ENCODE measurements around the gene H6PD.

The H6PD gene, protein sequence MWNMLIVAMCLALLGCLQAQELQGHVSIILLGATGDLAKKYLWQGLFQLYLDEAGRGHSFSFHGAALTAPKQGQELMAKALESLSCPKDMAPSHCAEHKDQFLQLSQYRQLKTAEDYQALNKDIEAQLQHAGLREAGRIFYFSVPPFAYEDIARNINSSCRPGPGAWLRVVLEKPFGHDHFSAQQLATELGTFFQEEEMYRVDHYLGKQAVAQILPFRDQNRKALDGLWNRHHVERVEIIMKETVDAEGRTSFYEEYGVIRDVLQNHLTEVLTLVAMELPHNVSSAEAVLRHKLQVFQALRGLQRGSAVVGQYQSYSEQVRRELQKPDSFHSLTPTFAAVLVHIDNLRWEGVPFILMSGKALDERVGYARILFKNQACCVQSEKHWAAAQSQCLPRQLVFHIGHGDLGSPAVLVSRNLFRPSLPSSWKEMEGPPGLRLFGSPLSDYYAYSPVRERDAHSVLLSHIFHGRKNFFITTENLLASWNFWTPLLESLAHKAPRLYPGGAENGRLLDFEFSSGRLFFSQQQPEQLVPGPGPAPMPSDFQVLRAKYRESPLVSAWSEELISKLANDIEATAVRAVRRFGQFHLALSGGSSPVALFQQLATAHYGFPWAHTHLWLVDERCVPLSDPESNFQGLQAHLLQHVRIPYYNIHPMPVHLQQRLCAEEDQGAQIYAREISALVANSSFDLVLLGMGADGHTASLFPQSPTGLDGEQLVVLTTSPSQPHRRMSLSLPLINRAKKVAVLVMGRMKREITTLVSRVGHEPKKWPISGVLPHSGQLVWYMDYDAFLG

DNA sequence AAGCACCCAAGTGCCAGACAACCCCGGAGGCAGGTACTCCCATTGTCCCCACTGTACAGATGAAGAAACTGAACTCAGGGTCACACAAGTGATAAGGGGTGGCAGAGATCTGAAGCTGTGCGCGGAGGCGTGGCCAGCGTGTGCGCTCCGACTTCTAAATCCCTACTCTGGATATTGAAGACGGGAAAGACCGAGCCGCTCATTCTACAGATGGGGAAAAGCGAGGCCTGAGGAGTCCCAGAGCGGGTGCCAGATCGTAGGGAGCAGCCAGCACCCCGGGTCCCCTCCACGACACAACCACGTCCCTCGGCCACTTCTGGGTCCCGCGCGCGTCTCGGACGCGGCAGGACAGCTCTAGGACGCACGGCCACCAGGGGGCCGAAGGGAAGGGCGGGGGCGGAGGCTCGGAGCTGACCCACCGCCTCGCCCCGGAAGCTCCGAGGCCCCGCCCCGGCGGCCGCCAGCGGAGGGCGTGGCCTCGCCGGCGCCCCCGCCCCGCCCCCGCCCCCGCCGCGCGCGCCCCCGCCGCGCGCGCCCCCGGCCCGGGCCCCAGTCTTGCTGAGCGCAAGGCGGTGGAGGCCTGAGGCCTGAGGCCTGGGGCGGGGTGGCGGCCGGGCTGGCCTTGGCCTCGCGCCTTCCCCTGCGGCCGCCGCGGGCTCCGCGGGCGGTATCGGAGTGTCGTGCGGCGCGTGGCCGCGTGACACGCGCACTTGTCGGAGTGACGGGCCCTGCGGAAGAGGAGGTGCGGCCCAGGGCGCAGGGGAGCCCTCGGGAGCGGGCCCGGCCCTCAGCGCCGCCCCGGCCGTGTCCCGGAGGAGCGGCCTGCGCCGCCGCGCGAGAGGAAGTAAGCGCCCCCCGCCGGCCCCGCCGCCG lies at the start of gene H6PD:
Gene H6PD, plus strand, starts transcription at position 552 of the 873 bp plus-strand sequence. CDS start 10,161 bp downstream, outside the sequence.
- peak; percentile 62 for DNase-seq (ENCODE audit: low read depth)

DNA sequence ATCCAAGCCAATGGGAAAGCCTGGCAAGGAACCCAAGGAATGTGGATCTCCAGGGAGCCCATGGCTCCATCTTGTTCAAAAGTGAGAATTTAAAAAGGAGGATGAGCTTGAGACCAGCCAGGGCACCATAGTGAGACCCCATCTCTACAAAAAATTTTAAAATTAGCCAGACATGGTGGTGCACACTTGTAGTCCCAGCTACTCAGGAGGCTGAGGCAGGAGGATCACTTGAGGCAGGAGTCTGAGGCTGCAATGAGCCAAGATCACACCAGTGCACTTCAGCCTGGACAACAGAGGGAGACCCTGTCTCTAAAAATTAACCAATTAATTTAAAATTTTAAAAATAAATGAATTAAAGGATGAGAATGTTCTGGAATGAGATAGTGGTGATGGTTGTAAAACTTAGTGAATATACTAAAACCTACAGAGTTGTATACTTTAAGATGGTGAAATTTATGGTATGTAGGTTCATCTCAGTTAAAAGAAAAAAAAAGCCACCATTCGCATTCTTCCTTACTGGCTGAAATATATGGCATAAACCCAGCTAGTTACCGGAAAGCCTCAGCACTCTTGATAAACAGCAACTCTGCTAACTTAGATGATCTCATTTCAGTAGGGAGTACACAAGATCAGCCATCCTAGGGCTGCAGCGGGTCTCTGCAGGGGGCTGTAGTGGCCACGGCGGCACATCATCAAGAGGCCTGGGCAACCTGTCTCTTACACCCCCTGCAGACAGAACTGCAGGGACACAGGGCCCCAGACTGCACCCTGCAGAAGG lies 48.3 kb upstream of the H6PD start:
- DNase-seq (ENCODE audit: low read depth): no peak

DNA sequence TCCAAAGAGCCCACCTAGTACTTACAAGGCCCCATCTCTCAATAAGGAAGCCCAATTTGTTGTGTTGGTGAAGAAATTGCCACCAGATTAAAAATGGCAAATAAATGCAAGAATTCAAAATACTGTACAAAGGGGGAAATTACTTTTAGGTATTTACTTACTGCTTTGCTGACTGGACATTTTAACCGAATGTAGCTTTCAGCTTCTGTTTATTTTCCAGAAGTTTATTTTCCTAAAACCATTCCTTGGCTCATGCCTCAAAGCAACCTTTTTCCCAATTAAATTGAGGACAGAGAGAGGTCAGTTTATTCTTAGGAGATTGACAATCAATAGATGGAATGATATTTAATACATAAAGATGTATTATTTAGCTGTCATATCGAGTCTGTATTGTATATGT lies 47.6 kb upstream of the H6PD start:
- DNase-seq (ENCODE audit: low read depth): no peak

DNA sequence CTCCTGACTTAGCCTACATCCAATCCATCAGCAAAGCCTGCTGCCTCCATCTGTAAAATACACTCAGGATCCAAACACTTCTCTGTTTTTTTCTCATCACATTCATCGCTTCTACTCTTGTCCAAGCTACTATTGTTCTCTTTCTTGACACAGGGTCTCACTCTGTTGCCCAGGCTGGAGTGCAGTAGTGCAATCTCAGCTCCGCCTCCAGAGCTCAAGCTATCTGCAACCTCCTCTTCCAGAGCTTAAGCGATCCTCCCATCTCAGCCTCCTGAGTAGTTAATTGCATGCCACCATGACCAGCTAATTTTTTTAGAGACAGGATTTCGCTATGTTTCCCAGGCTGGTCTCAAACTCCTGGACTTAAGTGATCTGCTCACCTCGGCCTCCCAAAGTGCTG lies 44.3 kb upstream of the H6PD start:
- no peak for DNase-seq (ENCODE audit: low read depth)

DNA sequence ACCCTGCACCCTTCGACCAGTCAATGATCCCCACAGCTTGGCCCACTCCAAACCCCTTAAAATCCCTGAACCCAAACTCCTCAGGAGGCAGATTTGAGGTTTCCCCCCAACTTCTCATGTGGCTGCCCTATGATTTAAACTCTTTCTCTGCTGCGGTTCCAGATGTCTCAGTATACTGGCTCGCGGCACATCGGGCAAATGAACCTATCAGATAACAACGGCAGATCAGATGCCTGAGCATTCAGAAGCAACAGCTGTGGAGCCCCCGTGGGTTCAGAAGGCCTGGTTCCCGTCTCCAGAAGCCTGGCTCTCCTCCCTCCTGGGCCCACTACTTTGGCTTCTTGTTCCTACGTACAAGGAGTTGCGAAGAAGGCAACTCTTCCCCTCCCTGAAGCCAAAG lies 43.3 kb upstream of the H6PD start:
- DNase-seq (ENCODE audit: low read depth): no peak

DNA sequence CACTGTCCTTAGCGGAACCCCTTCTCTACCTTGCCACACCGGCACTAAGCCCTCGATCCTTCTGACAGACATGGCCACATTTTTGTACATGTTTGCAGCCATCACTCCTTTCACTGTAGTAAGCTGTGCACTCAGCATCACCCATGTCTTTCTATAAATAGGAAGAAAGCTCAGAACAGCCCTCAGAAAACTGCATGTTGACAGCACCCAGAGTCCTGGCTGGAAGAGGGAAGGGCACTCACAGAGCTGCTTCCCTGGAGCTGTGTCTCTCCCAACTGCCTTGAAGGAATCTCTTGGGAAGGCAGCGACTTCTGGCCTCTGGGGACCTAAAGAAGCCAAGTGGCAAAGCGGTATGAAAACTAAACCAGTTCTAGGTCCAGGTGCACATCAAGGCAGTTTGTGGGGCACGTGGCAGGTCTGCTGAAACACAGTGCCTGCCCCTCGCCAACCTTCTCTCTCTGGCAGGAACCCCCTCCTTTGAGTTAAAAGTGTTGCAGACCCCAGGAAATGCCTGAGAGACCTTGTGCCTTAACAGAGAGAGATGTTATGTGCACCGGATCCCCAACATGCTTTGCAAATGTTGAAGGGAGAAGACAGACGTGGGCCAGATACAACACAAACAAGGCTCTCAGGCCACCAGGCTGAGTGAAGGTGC lies 41.9 kb upstream of the H6PD start:
- no peak for DNase-seq (ENCODE audit: low read depth)

DNA sequence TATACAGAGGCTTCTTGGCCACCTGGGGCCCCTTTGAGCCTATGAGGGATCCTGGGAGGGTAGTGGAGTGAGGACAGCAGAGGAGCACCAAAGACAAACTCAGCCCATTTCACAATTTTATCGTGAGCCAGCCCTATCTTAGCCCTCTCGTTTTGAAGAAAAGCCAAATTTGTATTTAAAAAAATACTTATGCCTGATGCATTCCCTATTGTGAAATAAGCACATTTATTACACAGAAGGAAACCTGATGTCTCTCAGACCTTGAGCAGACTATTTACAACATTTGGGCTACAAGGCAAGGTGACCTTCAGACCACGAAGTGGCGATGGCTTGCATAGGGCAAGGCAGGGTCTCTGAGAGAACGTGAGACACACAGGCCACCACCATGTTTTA lies 41.3 kb upstream of the H6PD start:
- no peak for DNase-seq (ENCODE audit: low read depth)

DNA sequence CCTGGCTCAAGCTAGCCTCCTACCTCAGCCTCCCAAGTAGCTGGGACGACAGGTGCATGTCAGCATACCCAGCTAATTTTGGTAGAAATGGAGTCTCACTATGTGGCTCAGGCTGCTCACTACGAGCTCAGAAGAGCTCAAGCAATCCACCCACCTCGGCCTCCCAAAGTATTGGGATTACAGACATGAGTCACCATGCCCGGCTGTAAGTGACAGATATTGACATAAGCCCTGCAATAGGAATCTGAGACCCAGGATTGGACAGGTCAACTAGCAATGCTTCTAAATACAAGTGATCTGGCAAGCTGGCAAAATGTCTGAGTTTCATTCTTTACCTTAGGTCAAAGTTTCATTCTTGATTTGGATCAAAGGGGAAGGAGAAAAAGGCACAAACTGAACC lies 40.5 kb upstream of the H6PD start:
- no peak for DNase-seq (ENCODE audit: low read depth)

DNA sequence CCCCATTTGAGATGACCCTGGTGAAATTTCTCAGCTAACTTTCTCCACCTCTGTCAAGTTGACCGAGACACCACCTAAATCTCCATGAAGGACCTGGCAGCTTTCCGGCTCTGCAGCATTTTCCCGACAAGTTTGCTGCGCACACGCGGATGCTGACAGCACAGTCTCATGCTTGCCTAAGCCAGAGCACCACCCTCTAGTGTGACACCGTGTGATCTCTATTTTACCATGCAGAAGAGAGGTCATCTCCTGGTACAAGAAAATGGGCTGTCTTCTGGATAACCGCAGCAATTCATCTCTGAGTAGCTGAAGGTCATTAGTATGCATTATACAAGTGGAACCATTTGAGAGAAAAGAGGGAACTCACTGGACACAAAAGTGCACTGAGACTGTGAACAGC lies 38.9 kb upstream of the H6PD start:
- DNase-seq (ENCODE audit: low read depth): no peak

DNA sequence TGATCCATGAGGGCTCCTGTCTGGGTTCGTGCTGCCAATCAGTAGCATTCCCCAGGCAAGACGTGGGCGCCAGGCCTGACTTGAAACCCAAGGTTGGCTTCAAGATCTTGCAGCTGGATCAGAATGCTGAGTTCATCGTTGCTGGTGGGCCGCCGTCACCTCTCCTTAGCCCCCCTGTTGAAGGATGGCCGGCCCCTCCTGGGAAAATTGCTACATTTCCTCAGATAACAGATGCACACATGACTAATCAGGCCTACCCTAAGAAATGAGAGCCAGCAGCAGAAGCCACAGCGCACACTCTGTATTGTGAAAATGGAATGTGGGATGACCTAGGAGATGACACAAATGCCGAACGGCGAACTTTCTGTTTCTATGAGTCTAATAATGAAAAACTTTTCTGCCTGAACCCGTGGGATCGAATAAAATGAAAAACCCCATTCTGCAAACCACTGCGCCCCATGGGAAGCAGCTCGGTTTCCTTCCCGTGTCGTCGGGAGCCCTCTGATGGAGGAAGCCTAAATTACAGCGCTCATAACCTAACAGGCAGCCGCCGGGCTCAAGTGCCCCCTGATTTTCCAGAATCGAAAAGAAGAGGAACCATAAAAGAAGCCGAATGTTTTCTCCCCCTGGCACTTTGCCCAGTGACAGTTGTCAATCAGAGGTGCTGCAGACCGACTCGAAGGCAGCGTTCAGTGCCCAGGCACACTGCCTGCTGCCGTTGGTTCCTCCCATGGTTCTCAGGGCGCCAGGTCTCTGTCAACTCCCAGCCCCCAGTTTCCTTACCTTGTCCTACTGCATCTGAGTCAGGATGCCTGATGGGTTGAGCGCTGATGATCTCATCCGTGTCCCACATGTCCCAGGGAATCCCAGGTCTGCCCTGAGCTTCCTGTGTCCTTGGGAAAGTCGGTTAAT lies 38.2 kb upstream of the H6PD start:
- DNase-seq (ENCODE audit: low read depth): no peak

DNA sequence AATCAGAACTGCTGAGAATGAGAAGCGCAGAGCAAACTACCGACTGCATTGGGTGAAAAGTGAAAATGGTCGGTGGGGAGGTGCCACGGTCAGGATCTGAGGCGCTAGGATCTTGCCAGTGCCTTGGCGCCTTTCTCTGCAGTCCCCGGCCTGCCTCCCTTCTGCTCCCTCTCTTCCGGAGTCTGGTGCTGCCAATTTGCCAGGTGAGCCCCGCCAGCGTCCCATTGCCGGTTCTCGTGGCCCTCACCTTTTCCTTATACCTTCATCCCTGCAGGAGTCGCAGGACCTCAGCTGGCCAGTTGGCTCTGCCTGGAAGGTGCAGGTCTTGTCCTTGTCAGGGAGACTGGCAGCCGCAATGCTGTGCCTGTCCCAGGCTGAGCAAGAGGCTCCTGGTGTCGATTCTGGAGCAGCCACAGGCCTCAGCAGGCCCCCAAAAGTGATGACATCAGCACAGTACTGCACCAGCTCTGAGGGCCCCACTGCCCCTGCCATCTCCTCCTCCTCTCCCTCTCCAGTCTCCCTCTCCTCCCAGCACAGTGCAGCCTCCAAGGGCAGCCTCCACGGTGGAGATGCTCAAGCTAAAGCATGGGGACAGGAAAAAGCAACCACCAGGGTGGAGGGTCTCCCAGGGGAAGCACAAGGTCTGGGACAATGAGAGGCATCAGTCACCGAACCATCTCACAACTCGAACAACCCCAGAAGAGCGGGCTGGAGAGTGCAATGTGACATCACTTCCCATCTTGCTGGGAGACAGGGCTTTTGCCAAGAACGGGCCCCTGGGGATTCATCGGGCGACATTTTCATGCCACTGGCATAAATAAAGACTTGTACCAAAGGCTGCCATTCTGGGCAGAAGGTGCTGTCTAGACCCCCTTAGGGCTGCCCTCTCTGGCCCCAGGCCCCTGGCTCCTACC lies 37.1 kb upstream of the H6PD start:
- DNase-seq (ENCODE audit: low read depth): no peak

DNA sequence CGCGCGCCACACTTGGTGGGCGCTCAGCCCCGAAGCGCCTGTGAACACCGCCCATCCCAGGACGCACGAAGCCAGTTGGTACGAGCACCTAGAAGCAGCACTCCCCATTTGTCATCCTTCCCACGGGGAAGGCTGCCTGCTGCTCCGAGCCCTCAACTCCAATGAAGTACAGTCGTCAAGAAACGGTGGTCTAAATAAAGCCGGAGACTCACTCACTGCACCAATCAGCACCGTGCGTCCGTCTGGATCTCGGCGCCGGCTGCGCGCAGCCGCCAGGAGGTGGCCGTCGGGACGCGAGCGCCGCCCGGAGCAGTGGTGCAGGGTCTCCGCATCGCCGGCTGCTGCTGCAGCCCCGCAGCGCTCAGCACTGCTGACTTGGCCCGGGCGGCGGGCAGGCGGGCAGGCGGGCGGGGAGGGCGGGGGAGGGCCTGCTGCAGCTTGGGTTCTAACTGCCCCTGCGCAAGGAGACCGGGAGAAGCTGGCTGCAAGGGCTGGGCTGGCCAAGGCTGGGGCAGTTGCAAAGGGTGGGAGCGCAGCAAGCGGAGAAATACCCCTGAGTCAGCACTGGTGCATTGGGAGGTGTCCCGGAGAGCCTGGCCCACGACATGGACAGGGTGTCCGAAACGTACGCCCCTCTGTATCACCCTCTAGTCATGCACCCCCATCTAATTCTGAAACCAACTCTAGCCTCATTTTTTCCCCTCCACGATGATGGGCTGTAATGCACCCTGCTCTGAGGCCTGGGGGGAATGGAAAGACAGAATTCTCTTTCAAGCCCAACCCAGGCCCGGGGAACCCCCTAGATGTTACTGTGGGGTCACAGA lies 35.8 kb upstream of the H6PD start:
- no peak for DNase-seq (ENCODE audit: low read depth)

DNA sequence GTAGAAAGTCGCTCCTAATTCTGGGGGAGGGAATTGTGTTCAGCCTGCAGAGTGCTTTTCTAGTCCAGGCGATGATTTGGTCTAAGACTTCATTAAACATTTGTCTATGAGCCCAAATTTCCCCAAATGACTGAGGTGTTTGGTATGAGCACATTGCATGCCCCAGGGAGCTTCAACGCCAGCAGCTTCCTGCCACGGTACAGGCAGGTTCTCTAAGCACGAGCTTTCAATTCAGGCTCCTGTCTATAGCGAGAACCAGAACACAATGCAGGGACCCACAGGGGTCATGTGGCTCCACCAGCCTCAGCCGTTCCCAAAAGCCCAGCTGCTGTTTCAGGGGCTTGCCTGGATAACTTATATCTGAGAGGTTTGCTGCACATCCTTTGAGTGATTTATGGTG lies 34.1 kb upstream of the H6PD start:
- no peak for DNase-seq (ENCODE audit: low read depth)

DNA sequence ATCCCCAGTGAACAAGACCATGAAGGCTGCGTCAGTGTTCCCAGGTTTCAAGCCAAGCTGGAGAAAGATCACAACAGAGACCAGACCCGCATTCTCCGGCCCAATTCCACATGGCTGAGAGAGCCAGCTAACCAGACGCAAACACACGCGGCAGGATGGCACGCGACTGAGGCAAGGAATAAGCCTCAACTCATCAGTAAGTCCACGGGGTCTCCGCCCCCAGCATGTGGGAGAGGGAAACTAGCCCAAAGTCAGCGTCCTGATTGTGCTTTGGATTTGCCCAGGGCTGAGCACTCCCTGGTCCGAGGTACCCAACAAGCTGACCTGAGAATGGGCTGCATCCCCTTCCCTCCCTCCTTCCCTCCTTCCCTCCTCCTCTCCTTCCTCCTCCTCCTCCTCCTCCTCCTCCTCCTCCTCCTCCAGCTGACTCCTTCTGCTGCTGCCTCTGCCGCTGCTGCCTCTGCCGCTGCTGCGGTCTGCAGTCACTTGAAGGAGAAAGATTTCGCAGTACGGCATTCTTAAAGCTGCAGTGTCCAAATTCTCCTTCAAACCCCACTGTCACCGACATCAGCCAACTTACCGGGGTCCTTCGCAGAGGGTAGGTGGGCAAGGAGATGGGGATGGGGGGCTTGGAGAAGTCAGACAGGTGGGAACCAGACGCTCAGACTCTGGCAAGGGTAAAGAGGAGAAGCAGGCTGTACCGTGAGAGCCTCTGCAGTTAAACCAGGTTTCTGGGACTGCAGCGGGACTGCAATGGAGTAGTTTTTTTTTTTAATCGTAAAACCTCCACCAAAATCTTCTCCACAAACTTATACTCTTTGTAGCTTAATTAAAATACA lies 33.0 kb upstream of the H6PD start:
- no peak for DNase-seq (ENCODE audit: low read depth)

DNA sequence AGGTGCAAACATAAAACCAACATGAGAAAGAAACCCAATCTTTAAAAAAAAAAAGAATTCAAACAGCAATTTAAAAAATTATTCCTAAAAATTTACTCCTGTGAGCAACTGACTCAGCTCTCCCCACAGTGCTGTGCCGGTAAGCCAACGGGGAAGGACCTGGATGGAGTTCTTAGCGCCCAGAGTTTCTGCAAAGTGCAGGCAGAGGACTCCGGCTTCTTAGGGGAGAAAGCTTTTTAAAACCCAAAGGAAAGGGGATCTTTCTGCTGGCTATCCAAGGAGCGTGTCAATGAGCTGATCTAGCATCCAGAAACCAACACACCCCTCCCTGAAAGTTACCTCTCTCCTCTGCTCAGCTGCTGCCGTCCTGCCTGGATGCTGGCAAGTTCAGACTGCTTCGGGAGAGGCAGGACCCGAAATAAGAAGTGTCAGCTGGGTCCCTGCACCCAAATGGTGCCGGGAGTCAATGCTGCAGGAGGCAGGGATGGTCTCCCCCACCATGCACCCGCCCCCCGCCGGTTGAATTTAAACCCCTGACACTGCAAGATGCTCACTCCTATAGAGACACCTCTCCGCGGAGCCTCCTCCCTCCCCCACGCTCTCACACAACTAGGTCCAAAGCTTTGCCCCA lies 32.2 kb upstream of the H6PD start:
- DNase-seq (ENCODE audit: low read depth): no peak

DNA sequence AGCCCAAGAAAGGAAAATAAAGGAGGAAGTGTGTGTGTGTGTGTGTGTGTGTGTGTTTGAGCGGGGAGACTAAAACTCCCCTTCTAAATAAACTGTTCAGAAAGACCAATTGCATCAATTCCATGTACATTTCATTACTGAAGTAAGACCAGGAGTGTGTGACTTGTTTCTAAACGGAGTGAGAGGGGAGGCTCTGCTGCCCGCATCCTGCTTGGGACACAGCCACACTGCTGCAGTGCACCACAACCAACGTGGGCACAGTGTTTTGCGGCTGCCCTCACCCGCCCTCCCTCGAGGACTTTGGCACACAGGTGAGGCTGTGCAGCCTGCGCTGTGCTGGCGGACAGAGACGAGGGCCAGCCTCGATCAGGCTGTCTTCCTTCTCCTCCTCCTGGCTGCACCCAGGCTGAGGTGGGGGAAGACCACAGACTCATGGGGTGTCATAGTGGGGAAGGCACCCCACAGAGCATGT lies 31.0 kb upstream of the H6PD start:
- no peak for DNase-seq (ENCODE audit: low read depth)
